IPS-18a (cell line): ENCODE results near the gene OSM.

Experiments used
- H3K27ac ChIP-seq: one replicate; pipeline ENCODE4 v1.5.1; 2013; ENCODE audit warnings: low read length
- H3K27me3 ChIP-seq: one replicate; pipeline ENCODE4 v1.6.1; 2013; ENCODE audit warnings: mild to moderate bottlenecking, low read length; ENCODE audit not compliant: control insufficient read depth, insufficient read depth
- H3K36me3 ChIP-seq: one replicate; pipeline ENCODE4 v1.6.1; 2013; ENCODE audit warnings: low read depth, low read length; ENCODE audit not compliant: control insufficient read depth
- H3K4me1 ChIP-seq: one replicate; pipeline ENCODE4 v1.6.1; 2013; ENCODE audit warnings: low read depth, low read length; ENCODE audit not compliant: control insufficient read depth
- H3K4me3 ChIP-seq: one replicate; pipeline ENCODE4 v1.5.1; 2013; ENCODE audit warnings: low read length
- H3K9ac ChIP-seq: one replicate; pipeline ENCODE4 v1.6.1; 2013; ENCODE audit warnings: mild to moderate bottlenecking, low read length, moderate library complexity
- H3K9me3 ChIP-seq: one replicate; pipeline ENCODE4 v1.6.1; 2013; ENCODE audit warnings: low read depth, low read length; ENCODE audit not compliant: control insufficient read depth

OSM gene

GRCh38 chr22:30244641-30245040, 22.0 kb downstream of the OSM start:
- no peak overlapping the region for H3K4me3 ChIP-seq
- no peaks in the 10 kb centered on the region for H3K36me3 ChIP-seq
- H3K4me1 ChIP-seq: no peaks in the 10 kb centered on the region
- H3K27ac ChIP-seq: no peak overlapping the region
- no peaks in the 10 kb centered on the region for H3K9me3 ChIP-seq
- no peak overlapping the region for H3K9ac ChIP-seq
- peaks cover 13% of the 10 kb centered on the region for H3K27me3 ChIP-seq

DNA sequence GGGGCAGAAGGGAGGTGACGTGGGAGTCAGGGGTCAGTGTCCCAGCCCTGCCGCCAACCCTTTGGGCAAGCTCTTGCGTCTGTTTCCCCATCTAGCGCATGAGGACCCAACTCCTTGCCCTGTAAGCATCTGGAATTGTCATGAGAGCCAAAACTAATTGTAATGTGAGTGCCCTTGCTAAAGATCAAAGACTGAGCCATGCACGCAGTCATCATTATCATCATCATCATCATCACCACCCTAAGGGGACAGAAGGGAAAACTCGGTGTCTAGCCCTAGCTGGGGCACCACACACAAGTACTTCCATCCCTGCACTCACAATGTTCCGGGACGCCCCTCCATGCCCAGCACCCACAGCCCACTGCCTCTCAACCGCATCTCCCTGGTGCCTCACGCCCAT, 22.6 kb downstream of the OSM start:
- Histone ChIP-seq H3K4me3 (no peak overlapping the region), H3K27ac (no peak overlapping the region), H3K36me3 (no peaks in the 10 kb centered on the region), H3K4me1 (no peaks in the 10 kb centered on the region), H3K9me3 (no peaks in the 10 kb centered on the region), H3K27me3 (peaks cover 13% of the 10 kb centered on the region), H3K9ac (no peak overlapping the region)

DNA sequence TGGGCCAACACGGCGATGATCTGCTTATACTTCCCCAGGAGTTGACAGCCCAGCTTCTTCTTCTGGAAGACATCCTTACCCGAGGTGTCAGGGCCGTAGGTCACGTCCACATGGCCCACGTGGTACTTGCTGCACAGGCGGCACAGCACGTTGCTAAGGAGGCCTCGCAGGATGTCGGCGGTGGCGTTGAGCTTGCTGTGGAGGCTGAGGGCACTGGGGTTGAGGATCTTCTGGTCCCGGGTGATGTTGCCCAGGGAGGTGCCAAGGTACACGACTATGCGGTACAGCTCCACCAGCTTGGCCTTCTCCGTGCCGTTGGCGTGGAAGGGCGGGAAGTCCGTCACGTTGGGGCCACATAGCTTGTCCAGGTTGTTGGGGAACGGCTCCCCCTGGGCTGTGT, 23.0 kb downstream of the OSM start:
- Histone ChIP-seq H3K27me3 (peaks cover 13% of the 10 kb centered on the region), H3K9me3 (no peaks in the 10 kb centered on the region), H3K4me1 (peaks cover 2% of the 10 kb centered on the region), H3K27ac (no peak overlapping the region), H3K9ac (no peak overlapping the region), H3K4me3 (no peak overlapping the region), H3K36me3 (no peaks in the 10 kb centered on the region)

- H3K9me3 ChIP-seq: no peaks in the 10 kb centered on the region
- H3K27me3 ChIP-seq: peaks cover 3% of the 10 kb centered on the region
- H3K9ac ChIP-seq: no peak overlapping the region
- no peak overlapping the region for H3K4me3 ChIP-seq
- peaks cover 9% of the 10 kb centered on the region for H3K4me1 ChIP-seq
- no peak overlapping the region for H3K27ac ChIP-seq
- no peaks in the 10 kb centered on the region for H3K36me3 ChIP-seq
These were observed 24.9 kb downstream of the OSM start for GRCh38 chr22:30241576-30242371.

DNA sequence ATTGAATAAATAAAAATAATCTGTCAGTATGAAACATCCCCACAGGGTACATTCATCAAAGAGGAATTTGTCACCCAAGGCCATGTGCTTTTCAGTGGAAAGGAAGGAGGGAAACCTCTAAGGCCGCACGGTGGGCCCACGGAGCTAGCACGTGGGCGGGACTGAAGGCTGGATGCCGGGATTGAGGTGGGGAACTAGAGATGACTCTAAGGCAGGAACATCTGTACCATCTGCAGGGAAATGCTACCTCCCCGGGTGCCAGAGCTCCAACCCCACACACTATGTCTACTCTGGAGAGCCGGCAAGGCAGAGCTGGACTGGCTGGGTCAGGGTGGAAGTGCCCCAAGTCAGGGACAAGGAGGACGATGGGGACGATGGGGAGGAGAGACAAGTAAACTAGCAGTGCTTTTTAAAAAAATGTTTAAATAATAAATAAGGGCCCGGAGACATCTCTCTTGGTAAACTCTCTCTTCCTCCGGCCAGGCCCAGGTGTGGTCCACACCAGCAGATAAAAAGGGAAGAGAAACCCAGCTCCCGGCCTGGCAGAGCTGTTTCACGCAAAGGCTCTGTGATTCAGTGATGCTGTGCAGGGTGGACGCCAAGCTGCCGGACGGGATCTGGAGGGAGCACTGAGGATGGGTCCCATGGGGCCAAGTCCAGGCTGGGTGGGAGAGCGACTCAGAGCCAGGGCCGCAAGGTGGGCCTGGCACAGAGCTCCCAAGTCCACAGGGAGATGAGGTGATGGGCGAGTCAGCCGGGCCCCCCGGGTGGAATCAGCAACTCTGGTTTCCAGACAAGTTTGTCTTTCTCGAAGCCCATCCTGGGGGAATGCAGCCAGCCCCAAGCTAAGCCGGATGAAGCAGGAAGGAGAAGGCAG, 25.9 kb downstream of the OSM start:
- Histone ChIP-seq H3K9me3 (no peaks in the 10 kb centered on the region), H3K27ac (no peak overlapping the region), H3K27me3 (no peaks in the 10 kb centered on the region), H3K9ac (no peak overlapping the region), H3K4me3 (no peak overlapping the region), H3K4me1 (peaks cover 15% of the 10 kb centered on the region), H3K36me3 (no peaks in the 10 kb centered on the region)

- Histone ChIP-seq H3K36me3 (no peaks in the 10 kb centered on the region), H3K4me3 (no peak overlapping the region), H3K9ac (no peak overlapping the region), H3K4me1 (peaks cover 23% of the 10 kb centered on the region), H3K27ac (no peak overlapping the region), H3K27me3 (no peaks in the 10 kb centered on the region), H3K9me3 (no peaks in the 10 kb centered on the region)
These were observed 26.9 kb downstream of the OSM start for GRCh38 chr22:30239488-30240405.

- Histone ChIP-seq H3K9ac (no peak overlapping the region), H3K4me3 (no peak overlapping the region), H3K4me1 (peaks cover 26% of the 10 kb centered on the region), H3K27me3 (no peaks in the 10 kb centered on the region), H3K27ac (no peak overlapping the region), H3K9me3 (no peaks in the 10 kb centered on the region), H3K36me3 (no peaks in the 10 kb centered on the region)
These were observed 27.8 kb downstream of the OSM start for GRCh38 chr22:30238661-30239487.

DNA sequence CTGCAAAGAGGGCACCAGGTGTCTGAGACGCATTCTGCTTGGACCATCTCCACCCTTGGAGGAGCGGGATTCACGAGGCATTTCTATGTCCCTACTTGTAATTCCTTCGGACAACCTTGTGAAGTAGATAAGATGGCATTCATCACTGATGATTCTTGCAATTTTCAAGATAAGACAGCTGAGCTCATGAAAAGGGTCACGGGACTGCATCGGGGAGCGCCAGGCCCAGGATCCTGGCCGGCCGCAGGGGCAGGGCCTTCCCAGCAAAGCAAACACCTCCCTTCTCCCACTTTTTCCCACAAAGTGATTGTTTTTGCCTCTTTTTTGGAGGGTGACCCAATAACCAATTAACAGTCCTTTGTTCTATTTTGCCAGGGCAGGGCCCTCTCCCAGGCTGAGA, 28.5 kb downstream of the OSM start:
- Histone ChIP-seq H3K27ac (no peak overlapping the region), H3K4me3 (no peak overlapping the region), H3K4me1 (peaks cover 26% of the 10 kb centered on the region), H3K36me3 (no peaks in the 10 kb centered on the region), H3K9ac (no peak overlapping the region), H3K9me3 (no peaks in the 10 kb centered on the region), H3K27me3 (no peaks in the 10 kb centered on the region)

DNA sequence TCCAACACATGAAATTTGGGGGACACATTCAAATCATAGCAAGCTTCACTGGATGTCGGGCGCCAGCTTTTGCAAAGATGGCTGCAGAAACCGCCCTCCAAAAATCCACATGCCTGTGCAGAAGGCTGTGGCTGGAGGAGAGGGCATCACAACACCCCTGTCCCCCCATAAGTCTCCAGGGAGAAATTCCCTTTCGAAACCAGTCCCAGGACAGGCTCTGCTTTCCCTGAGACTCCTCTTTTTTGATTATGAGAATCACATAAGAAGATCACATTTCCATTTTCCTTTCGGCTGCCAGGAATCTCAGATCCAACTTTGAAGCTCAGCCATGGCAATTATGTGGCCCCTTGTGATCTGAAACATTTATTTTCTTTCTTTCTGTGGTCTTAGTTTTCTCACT, 29.8 kb downstream of the OSM start:
- peaks cover 26% of the 10 kb centered on the region for H3K4me1 ChIP-seq
- no peaks in the 10 kb centered on the region for H3K36me3 ChIP-seq
- no peak overlapping the region for H3K4me3 ChIP-seq
- H3K9ac ChIP-seq: no peak overlapping the region
- H3K9me3 ChIP-seq: no peaks in the 10 kb centered on the region
- H3K27me3 ChIP-seq: no peaks in the 10 kb centered on the region
- no peak overlapping the region for H3K27ac ChIP-seq

DNA sequence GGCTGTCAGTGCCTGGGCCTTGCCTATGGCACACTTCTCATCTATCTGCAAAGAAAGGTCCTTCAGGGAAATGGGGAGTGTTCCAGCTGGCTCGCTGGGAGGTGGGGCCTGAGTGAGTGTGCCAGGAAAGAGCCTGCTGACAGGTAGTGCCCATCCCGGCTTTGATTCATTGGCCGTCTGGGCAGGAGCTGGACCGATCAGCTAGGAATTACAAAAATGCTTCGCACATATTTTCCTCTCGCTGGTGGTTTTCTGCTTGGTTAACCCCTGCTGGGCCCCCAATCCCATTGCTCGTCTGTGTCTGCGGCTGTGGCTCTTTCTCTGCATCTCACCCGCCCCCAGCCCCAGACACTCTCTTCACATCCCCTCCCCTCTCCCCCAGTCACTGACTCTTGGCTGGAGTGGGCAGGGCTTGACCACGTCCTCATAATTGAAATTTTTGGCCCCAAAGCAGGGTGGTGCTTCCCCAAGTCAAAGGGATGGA, 30.9 kb downstream of the OSM start:
- Histone ChIP-seq H3K27ac (no peak overlapping the region), H3K4me3 (no peak overlapping the region), H3K36me3 (no peaks in the 10 kb centered on the region), H3K4me1 (peaks cover 26% of the 10 kb centered on the region), H3K9ac (no peak overlapping the region), H3K9me3 (no peaks in the 10 kb centered on the region), H3K27me3 (no peaks in the 10 kb centered on the region)
